SK-N-SH (cell line): ENCODE data around the gene PHC2. TPM values are rescaled to one million over a fixed set of nuclear protein-coding genes. Genes with fewer than 3 reads are reported as not detected.

ENCODE experiments used
- CTCF ChIA-PET: fragments of 300-600, 350-600 bp; formaldehyde crosslinking; extraction: SDS; loops from one replicate; lab custom pipeline; 2021; lab: Yijun Ruan, JAX
- POLR2A ChIA-PET: fragments of 350-600 bp; sonication (Branson Sonifier 250); formaldehyde crosslinking; extraction: SDS; loops from one replicate; lab custom pipeline; 2020; ENCODE audit warnings: antibody characterized with exemption, inconsistent platforms; lab: Yijun Ruan, JAX
- DNase-seq: peaks from one replicate; pipeline ENCODE4 v3.0.0; 2012
- H2AFZ ChIP-seq: fragments of 200-600 bp; sonication (generic); 2 replicates; pipeline ENCODE4 v1.8.1; 2016; ENCODE audit warnings: antibody characterized with exemption, mild to moderate bottlenecking, low read depth
- H3F3A ChIP-seq: fragments of 200-600 bp; sonication (generic); replicated peaks from 2 replicates; pipeline ENCODE3; 2016; ENCODE audit warnings: antibody characterized with exemption, mild to moderate bottlenecking; ENCODE audit not compliant: insufficient read depth
- H3K27ac ChIP-seq, 2 experiments: fragments of 200-500 bp in 1 of 2; fragments of 200-600 bp in 1 of 2; sonication (Bioruptor generic) in 1 of 2; sonication (generic), shearing (Covaris generic) in 1 of 2; 2 replicates each; pipeline versions ENCODE4 v1.5.1 to v1.6.1; 2014 to 2016; ENCODE audit warnings: low read depth in 2 of 2, inconsistent platforms in 1 of 2, low read length in 1 of 2, mild to moderate bottlenecking in 1 of 2, mixed read lengths in 1 of 2
- H3K27me3 ChIP-seq: fragments of 200-600 bp; sonication (generic), shearing (Covaris generic); 2 replicates; pipeline ENCODE4 v1.6.1; 2016; ENCODE audit warnings: mixed run types; ENCODE audit not compliant: insufficient read depth
- H3K36me3 ChIP-seq, 2 experiments: fragments of 200-500 bp in 1 of 2; fragments of 200-600 bp in 1 of 2; sonication (Bioruptor generic) in 1 of 2; sonication (generic) in 1 of 2; replicated peaks in 1 of 2; 2 replicates each; pipeline versions ENCODE3 to v1.5.1; 2014 to 2016; ENCODE audit warnings: low read length in 1 of 2, mild to moderate bottlenecking in 1 of 2; ENCODE audit not compliant: insufficient read depth in 2 of 2, control insufficient read depth in 1 of 2
- H3K4me1 ChIP-seq, 2 experiments: fragments of 200-500 bp in 1 of 2; fragments of 200-600 bp in 1 of 2; sonication (Bioruptor generic) in 1 of 2; sonication (generic), shearing (Covaris generic) in 1 of 2; 2 replicates each; pipeline versions ENCODE4 v1.5.1 to v1.6.1; 2014 to 2016; ENCODE audit warnings: low read depth in 1 of 2, low read length in 1 of 2, mixed run types in 1 of 2; ENCODE audit not compliant: insufficient read depth in 2 of 2, control insufficient read depth in 1 of 2
- H3K4me2 ChIP-seq: fragments of 200-600 bp; sonication (generic), shearing (Covaris generic); 2 replicates; pipeline ENCODE4 v1.6.1; 2017; ENCODE audit warnings: mixed run types
- H3K4me3 ChIP-seq, 2 experiments: fragments of 200-500 bp in 1 of 2; fragments of 200-600 bp in 1 of 2; sonication (Bioruptor generic) in 1 of 2; sonication (generic), shearing (Covaris generic) in 1 of 2; 2 replicates each; pipeline versions ENCODE4 v1.5.1 to v1.8.1; 2014 to 2016; ENCODE audit warnings: low read depth in 2 of 2, inconsistent platforms in 1 of 2, low read length in 1 of 2, mild to moderate bottlenecking in 1 of 2, mixed read lengths in 1 of 2, moderate library complexity in 1 of 2
- H3K79me2 ChIP-seq: fragments of 200-600 bp; sonication (generic); 2 replicates; pipeline ENCODE4 v1.8.1; 2017; ENCODE audit warnings: mild to moderate bottlenecking; ENCODE audit not compliant: insufficient read depth
- H3K9ac ChIP-seq: fragments of 200-600 bp; sonication (generic); 2 replicates; pipeline ENCODE4 v1.6.1; 2017; ENCODE audit warnings: mixed run types
- H3K9me2 ChIP-seq: fragments of 200-600 bp; sonication (generic); 2 replicates; pipeline ENCODE4 v1.6.1; 2017; ENCODE audit warnings: mixed run types
- H3K9me3 ChIP-seq: fragments of 200-600 bp; sonication (generic); 2 replicates; pipeline ENCODE4 v1.6.1; 2017; ENCODE audit warnings: mixed run types, mild to moderate bottlenecking, moderate library complexity
- H4K20me1 ChIP-seq: fragments of 200-600 bp; sonication (generic); 2 replicates; pipeline ENCODE4 v1.6.1; 2017; ENCODE audit warnings: mild to moderate bottlenecking, mixed run types; ENCODE audit not compliant: insufficient read depth
- CHD2 ChIP-seq: fragments of 150-350 bp; IDR thresholded peaks from 2 replicates; pipeline ENCODE4 v1.6.1; 2018; ENCODE audit warnings: low read length; ENCODE audit not compliant: partially characterized antibody
- ELF1 ChIP-seq: IDR thresholded peaks from 2 replicates; pipeline ENCODE4 v1.4.0; 2012
- FOXM1 ChIP-seq: IDR thresholded peaks from 2 replicates; pipeline ENCODE4 v1.4.0; 2012; ENCODE audit warnings: low read depth, mild to moderate bottlenecking
- GATA2 ChIP-seq: sonication (generic); formaldehyde crosslinking; IDR thresholded peaks from 2 replicates; pipeline ENCODE4 v1.5.0; 2020; ENCODE audit warnings: mild to moderate bottlenecking, missing genetic modification reagents
- MXI1 ChIP-seq: IDR thresholded peaks from 2 replicates; pipeline ENCODE4 v1.6.1; 2012; ENCODE audit warnings: mild to moderate bottlenecking, low read depth, low read length, improper control_type of control experiment
- NFIC ChIP-seq: IDR thresholded peaks from 2 replicates; pipeline ENCODE4 v1.4.0; 2012; ENCODE audit warnings: borderline replicate concordance
- NRF1 ChIP-seq: IDR thresholded peaks from 2 replicates; pipeline ENCODE4 v1.6.1; 2012; ENCODE audit warnings: low read depth, mild to moderate bottlenecking, low read length
- POLR2AphosphoS5 ChIP-seq: IDR thresholded peaks from 2 replicates; pipeline ENCODE4 v1.6.1; 2012; ENCODE audit warnings: low read depth, low read length
- RCOR1 ChIP-seq: fragments of 150-350 bp; IDR thresholded peaks from 2 replicates; pipeline ENCODE4 v1.6.1; 2017; ENCODE audit warnings: antibody characterized with exemption, low read length
- RXRA ChIP-seq: IDR thresholded peaks from 2 replicates; pipeline ENCODE4 v1.4.0; 2012; ENCODE audit warnings: low read depth, mild to moderate bottlenecking, borderline replicate concordance
- TAF1 ChIP-seq: IDR thresholded peaks from 2 replicates; pipeline ENCODE4 v1.6.1; 2012; ENCODE audit warnings: low read depth, mild to moderate bottlenecking, low read length, moderate library complexity, borderline replicate concordance
- YY1 ChIP-seq: IDR thresholded peaks from 2 replicates; pipeline ENCODE4 v1.4.0; 2012; ENCODE audit warnings: low read depth, mild to moderate bottlenecking
- WGBS: methylation state at CpG from one replicate; pipeline ENCODE4 v1.1.6; 2017; ENCODE audit warnings: low lambda C conversion rate; 5-methylcytosine and 5-hydroxymethylcytosine counted together
- polyA plus RNA-seq, 3 experiments: library from polyadenylated mRNA; depleted of rRNA; stranded (reverse); fragments of >200 nt; gene quantifications; 2 replicates each; pipeline ENCODE4 v1.2.3, GENCODE V29; 2012
- TF ChIP-seq, protein P1 (sequence below): IDR thresholded peaks from 2 replicates; pipeline ENCODE4 v1.4.0; 2012; ENCODE audit warnings: low read depth
- TF ChIP-seq, protein P2 (sequence below): IDR thresholded peaks from 2 replicates; pipeline ENCODE4 v1.4.0; 2012; ENCODE audit warnings: low read depth, borderline replicate concordance
- TF ChIP-seq, protein P3 (sequence below): fragments of 200-600 bp; sonication (generic); IDR thresholded peaks from 2 replicates; pipeline ENCODE4 v1.6.1; 2017; ENCODE audit warnings: antibody characterized with exemption, mild to moderate bottlenecking, moderate library complexity

PHC2 gene
- polyA plus RNA-seq, 1 of the 3 experiments (the other 2 are of a cell fraction) = 98.7 TPM

DNA sequence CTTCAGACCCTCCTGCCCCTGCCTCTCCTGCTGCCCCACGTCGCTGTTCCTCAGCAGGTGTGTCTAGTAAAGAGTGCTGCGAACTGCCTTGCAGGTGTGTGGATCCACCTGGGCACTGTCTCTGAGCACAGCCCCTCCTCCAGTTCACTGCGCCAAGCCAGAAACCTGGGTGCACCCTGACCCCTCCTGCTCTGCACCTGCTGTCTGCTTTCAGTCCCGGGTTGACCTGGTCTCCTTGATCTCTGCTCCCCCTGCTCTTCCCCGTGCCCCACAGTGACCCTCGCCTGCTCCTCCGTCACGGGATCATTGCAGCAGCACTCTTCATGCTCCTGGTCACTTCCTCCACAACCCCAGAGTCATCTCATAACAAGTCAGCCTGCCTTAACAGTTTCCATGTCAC lies 116.5 kb downstream of the PHC2 start:
- POLR2A ChIA-PET = no interaction called here
- CTCF ChIA-PET = interaction anchor here (2.0 to 2.4 kb wide), 2 partner anchors 18 to 25 kb away, joined by 4 to 16 read pairs; no protein-coding TSS in a partner anchor

DNA sequence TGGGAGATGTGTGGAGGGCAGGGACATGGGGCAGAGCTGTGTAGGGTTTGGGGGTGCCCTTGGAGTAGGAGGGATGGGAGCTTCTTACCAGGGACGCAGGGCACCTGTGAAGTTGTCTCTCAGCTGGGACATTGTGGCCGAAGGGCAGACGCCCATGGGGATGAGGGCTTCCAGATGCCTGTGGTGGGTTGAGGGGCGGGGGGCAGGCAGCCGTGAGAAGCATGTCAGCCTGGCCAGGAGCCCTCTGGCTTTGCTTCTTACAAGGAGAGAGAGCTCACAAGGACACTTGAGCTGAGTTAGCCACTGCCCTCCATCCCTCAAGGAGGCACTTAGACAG lies 118.5 kb downstream of the PHC2 start:
- DNase-seq = no peak
- Histone ChIP-seq H3K4me1 (no peaks in the 10 kb centered on the region), H3K27me3 (no peaks in the 10 kb centered on the region), H3K27ac (no peak overlapping the region), H3F3A (no peaks in the 10 kb centered on the region), H3K9me3 (no peaks in the 10 kb centered on the region), H3K4me2 (no peak overlapping the region), H3K9ac (no peak overlapping the region), H2AFZ (no peak overlapping the region), H3K4me3 (no peak overlapping the region), H3K79me2 (no peaks in the 10 kb centered on the region), H3K36me3 (no peaks in the 10 kb centered on the region), H3K9me2 (no peaks in the 10 kb centered on the region), H4K20me1 (no peaks in the 10 kb centered on the region)
- 50% methylated on average over 1 of the region's 5 CpGs for WGBS
- CTCF ChIA-PET = interaction anchor here (2.0 to 2.4 kb wide), 2 partner anchors 16 to 27 kb away, joined by 4 to 16 read pairs; no protein-coding TSS in a partner anchor
- TF ChIP-seq FOXM1 = no peak
- TF ChIP-seq GATA2 = no peak
- POLR2A ChIA-PET = interaction anchor here (0.9 kb wide), 1 partner anchor 9 kb away, joined by 3 read pairs; the partner anchor contains the start of gene A3GALT2

More for the DNA sequence above, 116.5 kb downstream of the PHC2 start:
- TF ChIP-seq ELF1 (no peak), POLR2AphosphoS5 (no peak), NRF1 (no peak), RCOR1 (no peak), YY1 (no peak), TAF1 (no peak), NFIC (no peak), MXI1 (no peak), RXRA (no peak), CHD2 (no peak)
- TF ChIP-seq, protein P1, sequence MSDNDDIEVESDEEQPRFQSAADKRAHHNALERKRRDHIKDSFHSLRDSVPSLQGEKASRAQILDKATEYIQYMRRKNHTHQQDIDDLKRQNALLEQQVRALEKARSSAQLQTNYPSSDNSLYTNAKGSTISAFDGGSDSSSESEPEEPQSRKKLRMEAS = no peak
- TF ChIP-seq, protein P2, sequence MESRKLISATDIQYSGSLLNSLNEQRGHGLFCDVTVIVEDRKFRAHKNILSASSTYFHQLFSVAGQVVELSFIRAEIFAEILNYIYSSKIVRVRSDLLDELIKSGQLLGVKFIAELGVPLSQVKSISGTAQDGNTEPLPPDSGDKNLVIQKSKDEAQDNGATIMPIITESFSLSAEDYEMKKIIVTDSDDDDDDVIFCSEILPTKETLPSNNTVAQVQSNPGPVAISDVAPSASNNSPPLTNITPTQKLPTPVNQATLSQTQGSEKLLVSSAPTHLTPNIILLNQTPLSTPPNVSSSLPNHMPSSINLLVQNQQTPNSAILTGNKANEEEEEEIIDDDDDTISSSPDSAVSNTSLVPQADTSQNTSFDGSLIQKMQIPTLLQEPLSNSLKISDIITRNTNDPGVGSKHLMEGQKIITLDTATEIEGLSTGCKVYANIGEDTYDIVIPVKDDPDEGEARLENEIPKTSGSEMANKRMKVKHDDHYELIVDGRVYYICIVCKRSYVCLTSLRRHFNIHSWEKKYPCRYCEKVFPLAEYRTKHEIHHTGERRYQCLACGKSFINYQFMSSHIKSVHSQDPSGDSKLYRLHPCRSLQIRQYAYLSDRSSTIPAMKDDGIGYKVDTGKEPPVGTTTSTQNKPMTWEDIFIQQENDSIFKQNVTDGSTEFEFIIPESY = no peak
- TF ChIP-seq, protein P3, sequence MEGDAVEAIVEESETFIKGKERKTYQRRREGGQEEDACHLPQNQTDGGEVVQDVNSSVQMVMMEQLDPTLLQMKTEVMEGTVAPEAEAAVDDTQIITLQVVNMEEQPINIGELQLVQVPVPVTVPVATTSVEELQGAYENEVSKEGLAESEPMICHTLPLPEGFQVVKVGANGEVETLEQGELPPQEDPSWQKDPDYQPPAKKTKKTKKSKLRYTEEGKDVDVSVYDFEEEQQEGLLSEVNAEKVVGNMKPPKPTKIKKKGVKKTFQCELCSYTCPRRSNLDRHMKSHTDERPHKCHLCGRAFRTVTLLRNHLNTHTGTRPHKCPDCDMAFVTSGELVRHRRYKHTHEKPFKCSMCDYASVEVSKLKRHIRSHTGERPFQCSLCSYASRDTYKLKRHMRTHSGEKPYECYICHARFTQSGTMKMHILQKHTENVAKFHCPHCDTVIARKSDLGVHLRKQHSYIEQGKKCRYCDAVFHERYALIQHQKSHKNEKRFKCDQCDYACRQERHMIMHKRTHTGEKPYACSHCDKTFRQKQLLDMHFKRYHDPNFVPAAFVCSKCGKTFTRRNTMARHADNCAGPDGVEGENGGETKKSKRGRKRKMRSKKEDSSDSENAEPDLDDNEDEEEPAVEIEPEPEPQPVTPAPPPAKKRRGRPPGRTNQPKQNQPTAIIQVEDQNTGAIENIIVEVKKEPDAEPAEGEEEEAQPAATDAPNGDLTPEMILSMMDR = no peak
- H3K4me3 ChIP-seq = no peak overlapping the region
- H3K27ac ChIP-seq = no peak overlapping the region
- H3K9me3 ChIP-seq = no peaks in the 10 kb centered on the region
- no peaks in the 10 kb centered on the region for H3K36me3 ChIP-seq
- H3K4me1 ChIP-seq = 0 out of 4 replicates have a peak, but pooled peaks cover 0 to 4% of the 10 kb centered on the region in 2 experiments
- no peaks in the 10 kb centered on the region for H3K27me3 ChIP-seq
- no peaks in the 10 kb centered on the region for H3K9me2 ChIP-seq
- no peaks in the 10 kb centered on the region for H4K20me1 ChIP-seq
- H2AFZ ChIP-seq = no peak overlapping the region
- H3K9ac ChIP-seq = no peak overlapping the region
- DNase-seq = no peak
- no peak overlapping the region for H3K4me2 ChIP-seq
- H3F3A ChIP-seq = no peaks in the 10 kb centered on the region
- 81% methylated on average over 9 of the region's 9 CpGs for whole genome bisulfite sequencing
- H3K79me2 ChIP-seq = no peaks in the 10 kb centered on the region
